ENCODE data around the gene UNC13B. TPM values are rescaled to one million over a fixed set of nuclear protein-coding genes. Genes with fewer than 3 reads are reported as not detected.

Gene UNC13B
- total and polyA plus RNA-seq, 7 donors = 14.6 to 25.6 (median 20.5) TPM

DNA sequence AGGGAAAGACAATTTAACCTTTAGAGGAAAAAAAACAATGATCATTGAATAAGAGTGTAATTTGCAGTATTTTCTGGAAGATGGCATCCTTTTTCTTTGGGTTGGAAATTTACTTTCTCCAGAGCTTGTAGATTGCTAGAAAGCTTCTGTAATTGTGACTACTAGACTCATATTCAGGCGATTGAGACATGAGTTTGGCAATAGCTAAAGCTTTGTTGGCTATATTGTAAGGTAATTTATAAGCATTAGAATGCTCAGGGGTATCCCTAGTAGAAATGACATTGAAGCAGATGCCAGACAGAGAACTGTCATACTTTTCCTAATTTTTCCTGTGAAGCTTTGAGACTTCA, 115.3 kb downstream of the UNC13B start:
- no peak for DNase-seq
- Histone ChIP-seq H3K27me3 (no peaks in the 10 kb centered on the region), H3K27ac (peak overlapping the region in 1 of 4 donors; percentile 58), H3K36me3 (no peaks in the 10 kb centered on the region), H3K4me3 (peak overlapping the region in 3 of 4 donors; percentile 25 to 38 (median 35)), H3K9me3 (no peaks in the 10 kb centered on the region), H3K4me1 (peaks cover 0 to 12% (median 0%) of the 10 kb centered on the region in 4 donors)
- TF ChIP-seq POLR2AphosphoS5 (IDR thresholded peaks at IDR 0.05) (no peak), EP300 (IDR thresholded peaks at IDR 0.05) (no peak), POLR2A (IDR thresholded peaks at IDR 0.05) (no peak)
- TF ChIP-seq, protein P1, sequence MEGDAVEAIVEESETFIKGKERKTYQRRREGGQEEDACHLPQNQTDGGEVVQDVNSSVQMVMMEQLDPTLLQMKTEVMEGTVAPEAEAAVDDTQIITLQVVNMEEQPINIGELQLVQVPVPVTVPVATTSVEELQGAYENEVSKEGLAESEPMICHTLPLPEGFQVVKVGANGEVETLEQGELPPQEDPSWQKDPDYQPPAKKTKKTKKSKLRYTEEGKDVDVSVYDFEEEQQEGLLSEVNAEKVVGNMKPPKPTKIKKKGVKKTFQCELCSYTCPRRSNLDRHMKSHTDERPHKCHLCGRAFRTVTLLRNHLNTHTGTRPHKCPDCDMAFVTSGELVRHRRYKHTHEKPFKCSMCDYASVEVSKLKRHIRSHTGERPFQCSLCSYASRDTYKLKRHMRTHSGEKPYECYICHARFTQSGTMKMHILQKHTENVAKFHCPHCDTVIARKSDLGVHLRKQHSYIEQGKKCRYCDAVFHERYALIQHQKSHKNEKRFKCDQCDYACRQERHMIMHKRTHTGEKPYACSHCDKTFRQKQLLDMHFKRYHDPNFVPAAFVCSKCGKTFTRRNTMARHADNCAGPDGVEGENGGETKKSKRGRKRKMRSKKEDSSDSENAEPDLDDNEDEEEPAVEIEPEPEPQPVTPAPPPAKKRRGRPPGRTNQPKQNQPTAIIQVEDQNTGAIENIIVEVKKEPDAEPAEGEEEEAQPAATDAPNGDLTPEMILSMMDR (IDR thresholded peaks at IDR 0.05) = no peak
- intact Hi-C loops (cut with DNase I) = loop anchor here (10.0 kb wide), 1 partner anchor 288 kb away; a partner anchor contains a TSS
- 81 to 82% methylated on average over 1 of the region's 1 CpG for WGBS, 2 donors

DNA sequence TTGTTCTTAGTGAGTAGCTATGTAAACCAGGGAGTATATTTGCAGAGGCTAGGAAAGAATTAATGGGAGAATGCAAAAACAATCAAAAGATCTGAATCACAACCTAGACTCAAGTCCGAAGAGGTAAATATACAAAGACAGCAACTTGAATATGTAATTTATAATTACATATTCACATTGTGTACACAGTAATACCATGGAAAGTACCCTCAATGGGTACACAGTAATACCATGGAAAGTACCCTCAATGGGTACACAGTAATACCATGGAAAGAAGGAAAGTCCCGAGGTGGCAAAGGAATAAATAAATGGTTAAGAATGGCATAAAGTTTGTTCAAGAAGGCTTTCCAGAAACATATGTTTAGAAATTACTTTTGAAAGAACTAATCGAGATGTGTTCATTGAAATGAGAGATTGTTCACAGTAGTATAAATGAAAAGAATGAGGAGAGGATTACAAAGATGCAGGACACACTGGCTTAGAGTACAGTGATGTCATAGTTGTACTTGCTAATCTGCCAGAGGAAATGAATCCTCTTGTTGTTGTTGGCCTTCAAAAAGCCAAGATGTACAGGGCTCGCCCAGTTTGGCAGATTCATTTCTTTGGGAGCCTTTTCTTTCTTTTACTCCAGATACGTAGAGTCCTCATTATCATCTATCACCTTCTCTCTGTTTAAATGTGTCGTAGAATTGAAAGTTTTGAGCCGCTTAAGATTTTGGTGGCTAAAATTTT, 116.0 kb downstream of the UNC13B start:
- Histone ChIP-seq H3K27me3 (no peaks in the 10 kb centered on the region), H3K9me3 (no peaks in the 10 kb centered on the region), H3K4me1 (peaks cover 0 to 12% (median 0%) of the 10 kb centered on the region in 4 donors), H3K4me3 (no peak overlapping the region), H3K36me3 (no peaks in the 10 kb centered on the region), H3K27ac (peak overlapping the region in 2 of 4 donors; percentile 5 to 58)
- no peak for DNase-seq
- WGBS, 2 donors = 86 to 89% methylated on average over 7 of the region's 7 CpGs
- TF ChIP-seq EP300 (IDR thresholded peaks at IDR 0.05) (no peak), POLR2AphosphoS5 (IDR thresholded peaks at IDR 0.05) (no peak), POLR2A (IDR thresholded peaks at IDR 0.05) (no peak)
- TF ChIP-seq, protein P1 (IDR thresholded peaks at IDR 0.05) = no peak
- intact Hi-C loops (cut with DNase I) = loop anchor here (10.0 kb wide), 1 partner anchor 287 kb away; a partner anchor contains a TSS

DNA sequence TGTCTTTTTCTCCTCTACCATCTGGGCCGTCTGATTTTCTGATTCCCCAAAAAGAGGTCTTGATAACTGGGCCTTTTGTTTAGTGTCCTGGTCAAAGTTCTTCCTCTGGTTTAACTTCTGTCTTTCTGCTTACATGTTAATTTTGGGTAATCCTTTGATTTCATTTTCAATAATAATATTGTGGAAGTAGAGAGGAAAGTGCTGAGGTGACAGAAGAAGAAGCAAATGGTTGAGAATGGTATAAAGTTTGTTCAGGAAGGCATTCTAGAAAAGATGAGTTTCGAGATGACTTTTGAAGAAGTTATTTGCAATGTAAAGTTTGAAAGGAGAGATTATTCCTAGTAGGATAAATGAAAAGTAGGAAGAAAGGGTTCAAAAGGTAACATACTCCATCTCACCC, 118.1 kb downstream of the UNC13B start:
- WGBS, 2 donors = 87% methylated on average over 2 of the region's 2 CpGs
- Histone ChIP-seq H3K27ac (no peak overlapping the region), H3K27me3 (no peaks in the 10 kb centered on the region), H3K9me3 (no peaks in the 10 kb centered on the region), H3K4me1 (peaks cover 0 to 12% (median 0%) of the 10 kb centered on the region in 4 donors), H3K36me3 (no peaks in the 10 kb centered on the region), H3K4me3 (no peak overlapping the region)
- TF ChIP-seq, protein P1 (IDR thresholded peaks at IDR 0.05) = no peak
- TF ChIP-seq POLR2AphosphoS5 (IDR thresholded peaks at IDR 0.05) (no peak), POLR2A (IDR thresholded peaks at IDR 0.05) (no peak), EP300 (IDR thresholded peaks at IDR 0.05) (no peak)
- intact Hi-C loops (cut with DNase I) = loop anchor here (10.0 kb wide), 1 partner anchor 285 kb away; a partner anchor contains a TSS
- no peak for DNase-seq

DNA sequence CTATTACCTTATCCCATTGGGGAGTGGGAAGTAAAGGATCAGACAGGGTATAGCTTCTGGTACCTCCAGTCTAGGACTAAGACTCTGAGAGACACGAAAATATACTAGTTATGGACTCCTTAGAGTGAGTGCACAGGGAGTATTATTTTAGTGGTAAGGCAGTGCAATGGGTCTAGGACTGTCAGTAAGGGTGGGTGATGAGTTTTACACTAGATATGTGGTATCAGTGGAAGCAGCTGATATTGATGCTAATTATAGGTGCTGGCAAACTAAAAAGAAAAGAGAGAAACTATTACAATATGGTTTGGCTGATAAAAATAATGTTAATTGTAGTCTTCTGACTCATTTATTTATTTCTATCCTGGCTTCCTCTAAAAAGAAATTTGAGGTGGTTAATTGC, 118.6 kb downstream of the UNC13B start:
- DNase-seq = no peak
- no peak for TF ChIP-seq POLR2AphosphoS5 (IDR thresholded peaks at IDR 0.05)
- no peak for TF ChIP-seq POLR2A (IDR thresholded peaks at IDR 0.05)
- no peak for TF ChIP-seq EP300 (IDR thresholded peaks at IDR 0.05)
- TF ChIP-seq, protein P1 (IDR thresholded peaks at IDR 0.05) = no peak
- Histone ChIP-seq H3K36me3 (no peaks in the 10 kb centered on the region), H3K4me1 (peaks cover 0 to 12% (median 0%) of the 10 kb centered on the region in 4 donors), H3K9me3 (no peaks in the 10 kb centered on the region), H3K4me3 (no peak overlapping the region), H3K27me3 (no peaks in the 10 kb centered on the region), H3K27ac (no peak overlapping the region)
- intact Hi-C loops (cut with DNase I) = no loop called here
- WGBS, 2 donors = 76 to 92% methylated on average over 1 of the region's 1 CpG

All from sigmoid colon (tissue), 7 donors.